WTC11 (cell line): ENCODE measurements around the gene FA2H. TPM values are rescaled to one million over a fixed set of nuclear protein-coding genes. Genes with fewer than 3 reads are reported as not detected.
A peak's percentile ranks its signal among the peaks of the same experiment; 100 is the strongest.

Experiments used
- ATAC-seq: fragments of 200-7000 bp; cut with Tn5 transposase; 2 replicates; pipeline ENCODE4 v1.10.0; 2021; ENCODE audit warnings: mild to moderate bottlenecking, moderate library complexity
- CTCF ChIA-PET: fragments of 300-600 bp; sonication (Branson Sonifier 250); formaldehyde crosslinking; loops from one replicate; lab custom pipeline; 2021; ENCODE audit warnings: antibody characterized with exemption; lab: Charles Lee
- POLR2A ChIA-PET: fragments of 350-600 bp; sonication (Branson Sonifier 250); formaldehyde crosslinking; loops from one replicate; lab custom pipeline; 2021; ENCODE audit warnings: antibody characterized with exemption; lab: Charles Lee
- DNase-seq: peaks from one replicate; pipeline ENCODE4 v3.0.0; 2021; ENCODE audit warnings: low spot score
- H3K27ac Mint-ChIP-seq: 2 replicates; pipeline ENCODE4 v1.8.0; 2021; ENCODE audit warnings: mixed read lengths
- H3K27me3 Mint-ChIP-seq: 2 replicates; pipeline ENCODE4 v1.8.0; 2021; ENCODE audit warnings: low read depth, mild to moderate bottlenecking, moderate library complexity, mixed read lengths
- H3K36me3 Mint-ChIP-seq: 2 replicates; pipeline ENCODE4 v1.8.0; 2021; ENCODE audit warnings: mixed read lengths
- H3K4me1 Mint-ChIP-seq: 2 replicates; pipeline ENCODE4 v1.8.0; 2022; ENCODE audit warnings: mixed read lengths
- H3K4me3 Mint-ChIP-seq: 2 replicates; pipeline ENCODE4 v1.8.0; 2021; ENCODE audit warnings: mild to moderate bottlenecking, moderate library complexity, mixed read lengths
- H3K9me3 Mint-ChIP-seq: 2 replicates; pipeline ENCODE4 v1.8.0; 2021; ENCODE audit warnings: mixed read lengths
- CREM ChIP-seq: sonication (generic); formaldehyde crosslinking; IDR thresholded peaks from 2 replicates; pipeline ENCODE4 v1.8.1; 2022; ENCODE audit warnings: mild to moderate bottlenecking, missing genetic modification reagents, moderate library complexity
- FOXK1 ChIP-seq: sonication (generic); formaldehyde crosslinking; IDR thresholded peaks from 2 replicates; pipeline ENCODE4 v1.8.0; 2022; ENCODE audit warnings: mild to moderate bottlenecking, moderate library complexity, missing genetic modification reagents
- GABPB1 ChIP-seq: sonication (generic); formaldehyde crosslinking; IDR thresholded peaks from 2 replicates; pipeline ENCODE4 v1.8.1; 2023; ENCODE audit warnings: mild to moderate bottlenecking, missing genetic modification reagents
- GRHL2 ChIP-seq: fragments of 250-450 bp; sonication (Bioruptor Pico); IDR thresholded peaks from 2 replicates; pipeline ENCODE4 v1.8.0; 2022; ENCODE audit warnings: mild to moderate bottlenecking, moderate library complexity; ENCODE audit not compliant: insufficient replicate concordance, severe bottlenecking
- MYBL2 ChIP-seq: sonication (generic); formaldehyde crosslinking; IDR thresholded peaks from 2 replicates; pipeline ENCODE4 v1.8.1; 2023; ENCODE audit warnings: mild to moderate bottlenecking, moderate library complexity, missing genetic modification reagents
- NFATC4 ChIP-seq: fragments of 250-450 bp; sonication (Bioruptor Pico); IDR thresholded peaks from 2 replicates; pipeline ENCODE4 v1.9.0; 2021; ENCODE audit warnings: mild to moderate bottlenecking
- NFE2L1 ChIP-seq: sonication (generic); formaldehyde crosslinking; IDR thresholded peaks from 2 replicates; pipeline ENCODE4 v1.8.1; 2023; ENCODE audit warnings: missing genetic modification reagents
- NR2C2 ChIP-seq: sonication (generic); formaldehyde crosslinking; IDR thresholded peaks from 2 replicates; pipeline ENCODE4 v1.8.0; 2022; ENCODE audit warnings: mild to moderate bottlenecking, missing genetic modification reagents
- RELA ChIP-seq: sonication (generic); formaldehyde crosslinking; IDR thresholded peaks from 2 replicates; pipeline ENCODE4 v1.8.1; 2022; ENCODE audit warnings: missing genetic modification reagents, mild to moderate bottlenecking, borderline replicate concordance
- TCF7 ChIP-seq: sonication (generic); formaldehyde crosslinking; IDR thresholded peaks from 2 replicates; pipeline ENCODE4 v1.8.0; 2022; ENCODE audit warnings: mild to moderate bottlenecking, low read depth, missing genetic modification reagents, moderate library complexity
- TEAD1 ChIP-seq: sonication (generic); formaldehyde crosslinking; IDR thresholded peaks from 2 replicates; pipeline ENCODE4 v1.8.0; 2022; ENCODE audit warnings: mild to moderate bottlenecking, missing genetic modification reagents
- ZBTB21 ChIP-seq: sonication (generic); formaldehyde crosslinking; IDR thresholded peaks from 2 replicates; pipeline ENCODE4 v1.8.1; 2023; ENCODE audit warnings: mild to moderate bottlenecking, missing genetic modification reagents, borderline replicate concordance
- ZNF232 ChIP-seq: sonication (generic); formaldehyde crosslinking; IDR thresholded peaks from 2 replicates; pipeline ENCODE4 v1.8.0; 2022; ENCODE audit warnings: mild to moderate bottlenecking, missing genetic modification reagents
- ZNF263 ChIP-seq: sonication (generic); formaldehyde crosslinking; IDR thresholded peaks from 2 replicates; pipeline ENCODE4 v1.8.1; 2022; ENCODE audit warnings: low read depth, mild to moderate bottlenecking, moderate library complexity, missing genetic modification reagents
- total RNA-seq: library from RNA; stranded (reverse); gene quantifications from 3 replicates; pipeline ENCODE4 v1.2.3, GENCODE V29; 2021
- TF ChIP-seq, protein P1 (sequence below): sonication (generic); formaldehyde crosslinking; IDR thresholded peaks from 2 replicates; pipeline ENCODE4 v1.8.1; 2022; ENCODE audit warnings: low read depth, missing genetic modification reagents, borderline replicate concordance
- TF ChIP-seq, protein P2 (sequence below): fragments of 250-450 bp; sonication (Bioruptor Pico); IDR thresholded peaks from 2 replicates; pipeline ENCODE4 v1.9.0; 2021; ENCODE audit warnings: mild to moderate bottlenecking, borderline replicate concordance
- TF ChIP-seq, protein P3 (sequence below): sonication (generic); formaldehyde crosslinking; IDR thresholded peaks from 2 replicates; pipeline ENCODE4 v1.8.1; 2023; ENCODE audit warnings: mild to moderate bottlenecking, missing genetic modification reagents, moderate library complexity
- TF ChIP-seq, protein P4 (sequence below): sonication (generic); formaldehyde crosslinking; IDR thresholded peaks from 2 replicates; pipeline ENCODE4 v1.8.1; 2023; ENCODE audit warnings: mild to moderate bottlenecking, missing genetic modification reagents
- TF ChIP-seq, protein P5 (sequence below): sonication (generic); formaldehyde crosslinking; IDR thresholded peaks from 2 replicates; pipeline ENCODE4 v1.8.0; 2022; ENCODE audit warnings: mild to moderate bottlenecking, missing genetic modification reagents
- TF ChIP-seq, protein P6 (sequence below): sonication (generic); formaldehyde crosslinking; IDR thresholded peaks from 2 replicates; pipeline ENCODE4 v1.8.1; 2023; ENCODE audit warnings: mild to moderate bottlenecking, missing genetic modification reagents
- TF ChIP-seq, protein P7 (sequence below): fragments of 250-450 bp; sonication (Bioruptor Pico); IDR thresholded peaks from 2 replicates; pipeline ENCODE4 v1.9.0; 2021; ENCODE audit warnings: mild to moderate bottlenecking

Gene FA2H
- total RNA-seq, 1 experiment from 2014 or later = 10.9 TPM

DNA sequence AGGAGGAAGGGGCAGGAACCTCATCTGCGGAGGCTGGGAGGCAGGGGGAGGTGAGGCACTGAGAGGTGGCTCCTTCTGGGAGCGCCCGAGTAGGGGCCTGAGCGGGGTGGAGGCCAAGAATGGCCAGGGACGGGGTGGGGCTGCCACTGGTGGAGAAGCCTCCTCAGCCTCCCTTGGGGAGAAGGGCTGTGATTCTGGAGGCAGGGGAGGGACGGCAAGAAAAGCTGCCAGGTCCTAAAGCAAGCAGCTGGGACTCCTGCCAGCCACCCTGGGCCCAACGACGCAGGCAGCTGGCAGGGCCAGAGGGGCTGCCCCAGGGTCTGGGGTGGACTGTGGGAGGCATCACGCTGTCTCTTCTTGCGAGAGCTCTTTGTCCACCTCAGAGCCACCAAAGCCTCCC, 61.3 kb downstream of the FA2H start (continued):
- TF ChIP-seq, protein P1, sequence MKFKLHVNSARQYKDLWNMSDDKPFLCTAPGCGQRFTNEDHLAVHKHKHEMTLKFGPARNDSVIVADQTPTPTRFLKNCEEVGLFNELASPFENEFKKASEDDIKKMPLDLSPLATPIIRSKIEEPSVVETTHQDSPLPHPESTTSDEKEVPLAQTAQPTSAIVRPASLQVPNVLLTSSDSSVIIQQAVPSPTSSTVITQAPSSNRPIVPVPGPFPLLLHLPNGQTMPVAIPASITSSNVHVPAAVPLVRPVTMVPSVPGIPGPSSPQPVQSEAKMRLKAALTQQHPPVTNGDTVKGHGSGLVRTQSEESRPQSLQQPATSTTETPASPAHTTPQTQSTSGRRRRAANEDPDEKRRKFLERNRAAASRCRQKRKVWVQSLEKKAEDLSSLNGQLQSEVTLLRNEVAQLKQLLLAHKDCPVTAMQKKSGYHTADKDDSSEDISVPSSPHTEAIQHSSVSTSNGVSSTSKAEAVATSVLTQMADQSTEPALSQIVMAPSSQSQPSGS (CRISPR knock-in tag) = no peak
- TF ChIP-seq, protein P2, sequence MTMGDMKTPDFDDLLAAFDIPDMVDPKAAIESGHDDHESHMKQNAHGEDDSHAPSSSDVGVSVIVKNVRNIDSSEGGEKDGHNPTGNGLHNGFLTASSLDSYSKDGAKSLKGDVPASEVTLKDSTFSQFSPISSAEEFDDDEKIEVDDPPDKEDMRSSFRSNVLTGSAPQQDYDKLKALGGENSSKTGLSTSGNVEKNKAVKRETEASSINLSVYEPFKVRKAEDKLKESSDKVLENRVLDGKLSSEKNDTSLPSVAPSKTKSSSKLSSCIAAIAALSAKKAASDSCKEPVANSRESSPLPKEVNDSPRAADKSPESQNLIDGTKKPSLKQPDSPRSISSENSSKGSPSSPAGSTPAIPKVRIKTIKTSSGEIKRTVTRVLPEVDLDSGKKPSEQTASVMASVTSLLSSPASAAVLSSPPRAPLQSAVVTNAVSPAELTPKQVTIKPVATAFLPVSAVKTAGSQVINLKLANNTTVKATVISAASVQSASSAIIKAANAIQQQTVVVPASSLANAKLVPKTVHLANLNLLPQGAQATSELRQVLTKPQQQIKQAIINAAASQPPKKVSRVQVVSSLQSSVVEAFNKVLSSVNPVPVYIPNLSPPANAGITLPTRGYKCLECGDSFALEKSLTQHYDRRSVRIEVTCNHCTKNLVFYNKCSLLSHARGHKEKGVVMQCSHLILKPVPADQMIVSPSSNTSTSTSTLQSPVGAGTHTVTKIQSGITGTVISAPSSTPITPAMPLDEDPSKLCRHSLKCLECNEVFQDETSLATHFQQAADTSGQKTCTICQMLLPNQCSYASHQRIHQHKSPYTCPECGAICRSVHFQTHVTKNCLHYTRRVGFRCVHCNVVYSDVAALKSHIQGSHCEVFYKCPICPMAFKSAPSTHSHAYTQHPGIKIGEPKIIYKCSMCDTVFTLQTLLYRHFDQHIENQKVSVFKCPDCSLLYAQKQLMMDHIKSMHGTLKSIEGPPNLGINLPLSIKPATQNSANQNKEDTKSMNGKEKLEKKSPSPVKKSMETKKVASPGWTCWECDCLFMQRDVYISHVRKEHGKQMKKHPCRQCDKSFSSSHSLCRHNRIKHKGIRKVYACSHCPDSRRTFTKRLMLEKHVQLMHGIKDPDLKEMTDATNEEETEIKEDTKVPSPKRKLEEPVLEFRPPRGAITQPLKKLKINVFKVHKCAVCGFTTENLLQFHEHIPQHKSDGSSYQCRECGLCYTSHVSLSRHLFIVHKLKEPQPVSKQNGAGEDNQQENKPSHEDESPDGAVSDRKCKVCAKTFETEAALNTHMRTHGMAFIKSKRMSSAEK (CRISPR knock-in tag) = no peak
- TF ChIP-seq, protein P3, sequence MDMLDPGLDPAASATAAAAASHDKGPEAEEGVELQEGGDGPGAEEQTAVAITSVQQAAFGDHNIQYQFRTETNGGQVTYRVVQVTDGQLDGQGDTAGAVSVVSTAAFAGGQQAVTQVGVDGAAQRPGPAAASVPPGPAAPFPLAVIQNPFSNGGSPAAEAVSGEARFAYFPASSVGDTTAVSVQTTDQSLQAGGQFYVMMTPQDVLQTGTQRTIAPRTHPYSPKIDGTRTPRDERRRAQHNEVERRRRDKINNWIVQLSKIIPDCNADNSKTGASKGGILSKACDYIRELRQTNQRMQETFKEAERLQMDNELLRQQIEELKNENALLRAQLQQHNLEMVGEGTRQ (CRISPR knock-in tag) = no peak
- TF ChIP-seq ZNF232 (no peak), CREM (CRISPR knock-in tag) (no peak), ZBTB21 (CRISPR knock-in tag) (no peak), TEAD1 (CRISPR knock-in tag) (no peak), GRHL2 (CRISPR knock-in tag) (no peak), NR2C2 (CRISPR knock-in tag) (no peak)
- TF ChIP-seq, protein P4, sequence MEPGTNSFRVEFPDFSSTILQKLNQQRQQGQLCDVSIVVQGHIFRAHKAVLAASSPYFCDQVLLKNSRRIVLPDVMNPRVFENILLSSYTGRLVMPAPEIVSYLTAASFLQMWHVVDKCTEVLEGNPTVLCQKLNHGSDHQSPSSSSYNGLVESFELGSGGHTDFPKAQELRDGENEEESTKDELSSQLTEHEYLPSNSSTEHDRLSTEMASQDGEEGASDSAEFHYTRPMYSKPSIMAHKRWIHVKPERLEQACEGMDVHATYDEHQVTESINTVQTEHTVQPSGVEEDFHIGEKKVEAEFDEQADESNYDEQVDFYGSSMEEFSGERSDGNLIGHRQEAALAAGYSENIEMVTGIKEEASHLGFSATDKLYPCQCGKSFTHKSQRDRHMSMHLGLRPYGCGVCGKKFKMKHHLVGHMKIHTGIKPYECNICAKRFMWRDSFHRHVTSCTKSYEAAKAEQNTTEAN = no peak
- TF ChIP-seq, protein P5, sequence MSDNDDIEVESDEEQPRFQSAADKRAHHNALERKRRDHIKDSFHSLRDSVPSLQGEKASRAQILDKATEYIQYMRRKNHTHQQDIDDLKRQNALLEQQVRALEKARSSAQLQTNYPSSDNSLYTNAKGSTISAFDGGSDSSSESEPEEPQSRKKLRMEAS (CRISPR knock-in tag) = no peak

DNA sequence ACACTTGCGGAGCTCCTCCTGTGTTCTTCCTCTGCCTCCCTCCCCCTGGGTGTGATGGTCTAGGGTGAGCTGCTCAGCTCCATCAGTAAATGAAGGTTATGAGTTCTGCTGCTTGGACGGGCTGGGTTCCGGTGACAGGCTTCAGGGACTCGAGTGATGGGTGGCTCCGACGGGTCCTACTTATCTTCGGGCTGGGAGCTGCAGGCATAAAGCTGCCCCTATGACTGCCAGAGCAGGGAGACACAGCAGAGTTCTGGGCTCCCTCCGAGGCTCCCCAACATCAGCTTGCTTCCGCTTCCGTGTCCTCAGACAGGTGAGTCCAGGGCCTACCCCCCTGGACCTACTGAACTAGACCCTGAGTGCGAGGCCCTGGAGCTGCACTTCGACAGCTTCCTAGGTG, 62.7 kb downstream of the FA2H start:
- no peak for ATAC-seq
- CTCF ChIA-PET = interaction anchor here (0.6 to 5.0 kb wide), 11 partner anchors 8 to 151 kb away, joined by 3 to 63 read pairs (median 3); partner anchors contain the start of gene FA2H
- POLR2A ChIA-PET = interaction anchor here (0.6 kb wide), 1 partner anchor 150 kb away, joined by 7 read pairs; no protein-coding TSS in a partner anchor
- Mint-ChIP-seq H3K4me3 (no peak overlapping the region), H3K36me3 (no peaks in the 10 kb centered on the region), H3K27me3 (no peaks in the 10 kb centered on the region), H3K4me1 (peaks cover 8% of the 10 kb centered on the region), H3K9me3 (no peaks in the 10 kb centered on the region)
- no peak for TF ChIP-seq MYBL2 (CRISPR knock-in tag)
- no peak for TF ChIP-seq NFATC4 (CRISPR knock-in tag)
- no peak for TF ChIP-seq ZNF263
- no peak for TF ChIP-seq TCF7 (CRISPR knock-in tag)
- TF ChIP-seq, protein P6, sequence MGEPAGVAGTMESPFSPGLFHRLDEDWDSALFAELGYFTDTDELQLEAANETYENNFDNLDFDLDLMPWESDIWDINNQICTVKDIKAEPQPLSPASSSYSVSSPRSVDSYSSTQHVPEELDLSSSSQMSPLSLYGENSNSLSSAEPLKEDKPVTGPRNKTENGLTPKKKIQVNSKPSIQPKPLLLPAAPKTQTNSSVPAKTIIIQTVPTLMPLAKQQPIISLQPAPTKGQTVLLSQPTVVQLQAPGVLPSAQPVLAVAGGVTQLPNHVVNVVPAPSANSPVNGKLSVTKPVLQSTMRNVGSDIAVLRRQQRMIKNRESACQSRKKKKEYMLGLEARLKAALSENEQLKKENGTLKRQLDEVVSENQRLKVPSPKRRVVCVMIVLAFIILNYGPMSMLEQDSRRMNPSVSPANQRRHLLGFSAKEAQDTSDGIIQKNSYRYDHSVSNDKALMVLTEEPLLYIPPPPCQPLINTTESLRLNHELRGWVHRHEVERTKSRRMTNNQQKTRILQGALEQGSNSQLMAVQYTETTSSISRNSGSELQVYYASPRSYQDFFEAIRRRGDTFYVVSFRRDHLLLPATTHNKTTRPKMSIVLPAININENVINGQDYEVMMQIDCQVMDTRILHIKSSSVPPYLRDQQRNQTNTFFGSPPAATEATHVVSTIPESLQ = no peak
- TF ChIP-seq, protein P7, sequence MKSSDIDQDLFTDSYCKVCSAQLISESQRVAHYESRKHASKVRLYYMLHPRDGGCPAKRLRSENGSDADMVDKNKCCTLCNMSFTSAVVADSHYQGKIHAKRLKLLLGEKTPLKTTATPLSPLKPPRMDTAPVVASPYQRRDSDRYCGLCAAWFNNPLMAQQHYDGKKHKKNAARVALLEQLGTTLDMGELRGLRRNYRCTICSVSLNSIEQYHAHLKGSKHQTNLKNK (CRISPR knock-in tag) = no peak
- no peak for TF ChIP-seq GABPB1 (CRISPR knock-in tag)
- TF ChIP-seq RELA (CRISPR knock-in tag) = no peak
- TF ChIP-seq FOXK1 (CRISPR knock-in tag) = no peak
- no peak for TF ChIP-seq NFE2L1 (CRISPR knock-in tag)
- TF ChIP-seq, all 79 proteins: peak for 0
- DNase-seq = no peak
- 0 out of 2 replicates have a peak overlapping the region, but pooled peaks have one; percentile 13 for H3K27ac Mint-ChIP-seq
